CD4-positive, alpha-beta T cell treated with Interferon gamma for 1 hour (primary cell): ENCODE data around the gene ZNF207.
"Not testable (repeated sequence)": the region's sequence is repeated elsewhere in the genome, so short reads cannot be mapped to it uniquely, and the experiment has no call there.

ENCODE experiments used
- DNase-seq: peaks from one replicate; pipeline ENCODE4 v3.0.0-alpha.2; 2020

Gene ZNF207

DNA sequence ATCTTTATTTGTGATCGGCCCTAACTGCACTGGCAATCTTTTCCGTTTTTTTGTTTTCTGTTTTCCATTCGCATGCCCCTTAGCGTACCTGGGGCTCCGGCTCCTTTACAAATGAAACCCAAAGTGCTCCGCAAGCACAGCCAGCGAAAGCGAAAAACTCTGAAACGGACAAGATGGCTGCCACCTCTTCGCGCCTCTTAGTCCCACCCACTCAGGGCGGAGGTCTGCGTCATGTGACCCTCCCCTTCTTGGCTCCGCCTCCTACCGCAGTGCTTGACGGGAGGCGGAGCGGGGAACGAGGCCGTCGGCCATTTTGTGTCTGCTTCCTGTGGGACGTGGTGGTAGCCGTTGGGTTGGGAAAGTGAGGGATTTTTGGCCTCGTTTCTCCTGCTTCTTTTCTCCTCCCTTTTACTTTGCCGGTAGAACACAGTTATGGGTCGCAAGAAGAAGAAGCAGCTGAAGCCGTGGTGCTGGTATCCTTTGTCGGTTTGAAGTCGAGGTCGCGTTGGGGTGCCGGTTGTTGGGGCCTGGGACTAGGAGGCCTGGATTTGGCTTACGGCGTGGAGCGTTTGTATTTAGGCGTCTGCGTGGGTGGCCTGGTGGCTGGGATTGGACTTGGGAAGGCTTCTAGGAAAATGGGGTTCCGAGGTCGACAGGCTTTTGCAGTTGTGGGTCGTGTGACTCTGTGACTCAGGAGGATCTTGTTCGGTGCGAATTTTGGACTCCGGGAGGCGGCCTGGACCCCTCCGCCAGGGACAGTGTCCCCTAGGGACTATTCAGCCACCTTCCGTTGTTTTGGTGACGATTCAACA is at the start of gene ZNF207:
Gene ZNF207 (plus strand): TSS at position 304 of the 812 bp plus-strand sequence. CDS start 129 bp downstream, at position 433.
- DNase-seq: peak; percentile 95

DNA sequence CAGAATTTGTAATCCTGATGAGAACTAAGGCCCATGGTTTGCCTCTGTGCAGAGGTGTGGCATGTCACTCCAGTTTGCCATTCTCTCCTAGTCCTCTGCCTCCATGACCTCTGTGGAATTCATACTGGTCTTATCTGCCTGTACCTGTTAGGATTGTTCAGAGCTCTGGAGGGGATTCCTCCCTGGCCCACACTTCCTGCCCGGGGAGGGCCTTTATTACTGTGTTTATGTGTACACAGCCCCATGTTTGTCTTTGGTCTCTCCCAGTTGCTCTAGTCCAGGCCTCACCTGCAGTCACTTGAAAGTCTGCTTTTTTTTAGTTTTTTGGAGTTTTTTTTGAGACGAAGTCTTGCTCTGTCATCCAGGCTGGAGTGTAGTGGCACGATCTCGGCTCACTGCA is 47.9 kb upstream of the ZNF207 start:
- DNase-seq: no peak

GRCh38 chr17:32302860-32303649 is 46.9 kb upstream of the ZNF207 start:
- DNase-seq: no peak

GRCh38 chr17:32303781-32304288 is 46.1 kb upstream of the ZNF207 start:
- no peak for DNase-seq

- DNase-seq: no peak
Measured at GRCh38 chr17:32305049-32305448, 44.9 kb upstream of the ZNF207 start.

DNA sequence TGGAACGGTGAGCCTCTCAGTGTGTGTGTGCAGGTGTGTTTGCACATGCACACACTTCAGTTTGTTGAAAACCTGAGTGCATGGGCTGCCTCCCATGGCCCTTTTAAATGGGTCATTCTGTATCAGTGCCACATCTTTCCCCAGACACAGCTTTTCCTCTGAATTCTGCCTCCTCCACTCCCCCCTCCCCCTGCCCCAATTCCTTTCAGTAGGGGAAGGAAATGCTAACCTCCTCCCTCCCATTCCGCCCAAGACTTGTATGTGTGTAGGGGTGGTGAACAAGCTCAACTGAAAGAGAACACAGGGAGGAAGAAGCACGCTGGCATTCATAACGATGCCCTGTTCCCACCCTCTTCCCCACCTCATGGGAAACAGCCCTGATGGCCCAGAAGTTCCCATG is 42.3 kb upstream of the ZNF207 start:
- no peak for DNase-seq

DNA sequence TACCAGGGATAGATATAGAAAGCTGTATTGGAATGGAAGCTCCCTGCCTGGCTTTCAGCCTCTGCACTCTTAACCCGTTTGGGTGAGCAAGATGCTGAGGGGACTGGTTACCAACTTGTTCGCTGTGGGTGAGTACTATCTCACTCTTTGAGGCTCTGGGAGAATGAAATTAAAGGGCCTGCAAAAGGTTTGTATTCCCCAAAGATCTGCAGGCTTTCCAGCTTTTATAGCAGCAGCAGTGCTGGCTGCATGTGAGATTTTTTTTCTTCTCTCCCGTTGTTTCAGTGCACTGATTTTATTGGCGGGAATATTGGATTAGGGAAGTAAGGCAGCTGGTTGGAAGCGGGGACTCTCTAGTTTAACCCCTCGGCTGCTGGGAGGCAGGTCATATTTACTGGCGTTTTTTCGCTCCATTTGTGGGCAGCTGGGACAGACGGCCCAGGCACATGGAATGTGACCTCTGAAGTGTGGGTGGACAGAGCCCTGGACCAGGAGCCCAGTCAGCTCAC is 38.9 kb upstream of the ZNF207 start:
- DNase-seq: no peak

DNA sequence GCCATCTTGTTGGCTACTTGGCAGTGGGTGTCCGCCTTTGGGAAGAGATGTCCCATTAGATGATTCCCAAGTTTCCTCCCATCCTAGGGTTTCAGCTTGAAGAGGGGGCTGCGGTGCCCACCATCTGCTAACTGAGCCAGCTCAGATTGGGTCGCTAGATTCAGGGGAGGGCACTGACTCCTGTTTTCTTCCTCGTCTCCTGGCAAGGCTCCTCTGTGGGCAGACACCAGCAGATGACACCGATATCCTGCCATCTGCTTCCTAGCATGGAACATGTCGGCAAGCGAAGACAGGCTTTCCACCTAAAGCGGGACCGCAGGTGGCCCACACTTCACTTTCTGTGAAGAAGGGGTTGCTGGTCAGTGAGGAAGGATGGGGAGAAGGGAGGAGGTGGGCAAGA is 35.3 kb upstream of the ZNF207 start:
- no peak for DNase-seq

DNA sequence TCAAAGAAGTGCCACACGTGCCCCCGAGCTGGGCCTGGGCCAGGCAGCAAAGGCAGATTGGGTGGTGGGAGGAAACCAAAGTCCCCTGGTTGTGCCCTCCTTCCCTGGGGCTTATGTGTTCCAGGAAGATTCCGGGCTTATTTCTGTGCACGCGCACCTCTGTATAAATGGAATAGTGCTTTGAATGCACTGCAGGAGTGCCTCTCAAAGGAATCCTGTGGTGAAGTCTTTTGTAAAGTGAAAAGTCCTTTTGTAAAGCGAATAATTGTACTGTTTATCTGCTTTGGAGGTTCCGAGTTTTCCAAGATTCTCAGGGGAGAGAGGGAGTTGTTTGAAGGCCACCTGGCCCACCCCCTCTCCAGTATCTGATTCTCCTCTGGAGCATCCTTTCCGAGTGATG is 34.8 kb upstream of the ZNF207 start:
- DNase-seq: no peak

DNA sequence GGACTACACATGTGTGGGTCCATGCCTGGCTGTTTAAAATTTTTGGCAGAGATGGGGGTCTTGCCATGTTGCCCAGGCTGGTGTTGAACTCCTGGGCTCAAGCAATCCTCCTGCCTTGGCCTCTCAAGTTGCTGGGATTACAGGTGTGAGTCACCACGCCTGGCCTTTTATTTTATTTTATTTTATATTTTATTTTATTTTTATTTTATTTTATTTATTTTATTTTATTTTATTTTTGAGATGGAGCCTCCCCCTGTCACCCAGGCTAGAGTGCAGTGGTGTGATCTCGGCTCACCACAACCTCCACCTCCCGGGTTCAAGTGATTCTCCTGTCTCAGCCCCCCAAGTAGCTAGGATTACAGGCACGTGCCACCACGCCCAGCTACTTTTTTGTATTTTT is 33.3 kb upstream of the ZNF207 start:
- DNase-seq: not testable (repeated sequence)

DNA sequence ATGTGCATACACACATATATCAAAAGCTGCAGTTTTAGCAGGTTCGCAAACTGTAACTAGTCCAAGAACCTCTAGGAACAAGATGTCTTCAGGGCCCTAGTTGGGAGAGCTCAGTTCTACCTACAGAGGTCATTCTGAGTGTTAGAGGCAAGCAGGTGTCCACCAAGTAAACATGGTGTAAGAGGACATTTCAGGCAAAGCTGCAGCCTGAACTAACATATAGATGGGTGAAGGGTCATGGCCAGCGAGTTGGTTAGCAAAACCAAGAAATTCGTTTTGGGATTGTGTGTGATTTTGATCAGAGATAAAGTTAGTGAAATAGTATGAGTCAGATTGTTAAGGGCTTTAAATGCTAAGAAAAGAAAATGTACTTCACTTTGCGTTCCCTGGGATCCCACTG is 32.6 kb upstream of the ZNF207 start:
- DNase-seq: no peak

- DNase-seq: no peak
Measured at GRCh38 chr17:32318071-32318470, 31.9 kb upstream of the ZNF207 start.

DNA sequence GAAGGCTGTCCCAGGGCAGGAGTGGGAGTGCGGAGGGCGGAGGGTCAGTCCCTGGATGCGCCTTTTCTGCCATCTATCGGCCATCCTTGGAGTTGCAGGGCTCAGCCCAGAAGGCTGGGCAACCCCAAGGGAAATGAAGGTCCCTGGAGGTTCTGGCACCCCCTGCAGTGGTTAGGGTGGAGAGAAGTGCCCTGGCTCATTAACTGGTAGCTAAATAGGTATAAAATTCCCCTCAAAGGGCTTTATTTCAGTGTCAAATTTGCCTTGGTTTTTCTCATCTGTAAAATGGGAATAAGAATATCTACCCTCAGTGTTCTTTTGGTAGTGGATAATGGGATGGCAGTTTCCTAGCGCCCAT is 30.4 kb upstream of the ZNF207 start:
- DNase-seq: peak; percentile 76

DNA sequence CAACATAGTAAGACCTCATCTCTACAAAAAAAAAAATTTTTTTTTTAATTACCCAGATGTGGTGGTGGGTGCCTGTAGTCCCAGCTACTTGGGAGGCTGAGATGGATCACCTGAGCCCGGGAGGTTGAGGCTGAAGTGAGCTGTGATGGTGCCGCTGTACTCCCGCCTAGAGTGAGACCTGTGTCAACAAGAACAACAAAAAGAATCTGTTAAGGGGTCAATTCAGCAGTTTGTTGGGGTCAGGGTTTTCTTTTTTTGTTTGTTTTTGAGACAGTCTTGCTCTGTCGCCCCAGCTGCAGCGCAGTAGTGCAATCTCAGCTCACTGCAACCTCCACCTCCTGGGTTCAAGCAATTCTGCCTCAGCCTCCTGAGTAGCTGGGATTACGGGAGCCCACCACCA is 29.9 kb upstream of the ZNF207 start:
- DNase-seq: not testable (repeated sequence)

DNA sequence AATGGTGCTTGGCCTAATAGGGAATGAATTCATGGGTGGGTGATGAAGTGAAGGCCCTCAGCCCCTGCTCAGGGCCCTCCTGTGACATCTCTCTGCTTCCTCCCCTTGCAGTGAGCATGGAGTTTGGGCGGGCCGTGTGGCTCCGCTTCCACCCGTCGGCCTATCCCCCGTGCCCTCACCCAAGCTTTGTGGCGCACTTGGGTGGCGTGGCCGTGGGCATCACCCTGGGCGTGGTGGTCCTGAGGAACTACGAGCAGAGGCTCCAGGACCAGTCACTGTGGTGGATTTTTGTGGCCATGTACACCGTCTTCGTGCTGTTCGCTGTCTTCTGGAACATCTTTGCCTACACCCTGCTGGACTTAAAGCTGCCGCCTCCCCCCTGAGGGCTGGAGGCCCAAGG is 29.1 kb upstream of the ZNF207 start:
- no peak for DNase-seq

- DNase-seq: no peak
Measured at GRCh38 chr17:32323046-32323445, 26.9 kb upstream of the ZNF207 start.

- DNase-seq: peak; percentile 15
Measured at GRCh38 chr17:32323811-32324491, 26.0 kb upstream of the ZNF207 start.

DNA sequence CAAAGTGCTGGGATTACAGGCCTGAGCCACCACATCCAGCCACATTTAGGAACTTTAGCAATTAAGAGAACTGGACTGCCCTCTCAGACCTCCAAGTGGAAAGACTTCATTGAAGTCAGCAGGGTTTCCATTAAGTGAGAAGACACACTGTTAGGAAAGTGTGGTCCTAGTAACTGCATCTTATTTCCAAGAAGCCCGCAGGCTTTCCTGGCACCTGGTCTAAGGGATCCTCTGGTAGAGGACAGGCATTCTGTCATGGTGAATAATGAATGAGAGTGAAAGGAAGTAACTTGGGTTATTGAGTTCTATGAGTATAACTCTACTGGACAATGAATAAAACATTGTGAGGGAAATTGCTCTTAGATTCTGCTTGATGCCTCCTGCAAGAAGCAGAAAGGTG is 22.0 kb upstream of the ZNF207 start:
- DNase-seq: no peak

- DNase-seq: no peak
Measured at GRCh38 chr17:32330147-32330546, 19.8 kb upstream of the ZNF207 start.

- no peak for DNase-seq
Measured at GRCh38 chr17:32331243-32332040, 18.5 kb upstream of the ZNF207 start.

GRCh38 chr17:32333187-32333586 is 16.8 kb upstream of the ZNF207 start:
- DNase-seq: no peak

GRCh38 chr17:32335046-32335445 is 14.9 kb upstream of the ZNF207 start:
- no peak for DNase-seq
